ENCODE data around the gene ULBP2.
"Not testable (repeated sequence)": the region's sequence is repeated elsewhere in the genome, so short reads cannot be mapped to it uniquely, and the experiment has no call there.

ULBP2 gene

GRCh38 chr6:149951626-149952025 lies 9.8 kb downstream of the ULBP2 start:
- DNase-seq (ENCODE audit: low spot score) = no peak

- DNase-seq (ENCODE audit: low spot score) = not testable (repeated sequence)
Observed at GRCh38 chr6:149953390-149953789, 11.6 kb downstream of the ULBP2 start.

GRCh38 chr6:149953934-149954327 lies 12.1 kb downstream of the ULBP2 start:
- not testable (repeated sequence) for DNase-seq (ENCODE audit: low spot score)

- DNase-seq (ENCODE audit: low spot score) = not testable (repeated sequence)
Observed at GRCh38 chr6:149954328-149954983, 12.6 kb downstream of the ULBP2 start.

- DNase-seq (ENCODE audit: low spot score) = not testable (repeated sequence)
Observed at GRCh38 chr6:149954984-149955653, 13.3 kb downstream of the ULBP2 start.

- DNase-seq (ENCODE audit: low spot score) = not testable (repeated sequence)
Observed at GRCh38 chr6:149955654-149956317, 14.0 kb downstream of the ULBP2 start.

GRCh38 chr6:149958124-149958523 lies 16.3 kb downstream of the ULBP2 start:
- not testable (repeated sequence) for DNase-seq (ENCODE audit: low spot score)

GRCh38 chr6:149959806-149960205 lies 18.0 kb downstream of the ULBP2 start:
- DNase-seq (ENCODE audit: low spot score) = not testable (repeated sequence)

- DNase-seq (ENCODE audit: low spot score) = no peak
Observed at GRCh38 chr6:149960488-149960887, 18.7 kb downstream of the ULBP2 start.

GRCh38 chr6:149961728-149962425 lies 20.1 kb downstream of the ULBP2 start:
- DNase-seq (ENCODE audit: low spot score) = peak; percentile 49

GRCh38 chr6:149962461-149963211 lies 20.8 kb downstream of the ULBP2 start:
- DNase-seq (ENCODE audit: low spot score) = no peak

- peak; percentile 50 for DNase-seq (ENCODE audit: low spot score)
Observed at GRCh38 chr6:149963212-149963461, 21.3 kb downstream of the ULBP2 start.

GRCh38 chr6:149963462-149964307 lies 21.9 kb downstream of the ULBP2 start, which contains the start of gene ULBP1:
Gene ULBP1, plus strand, starts transcription at chr6:149963943. Its CDS starts 107 bp downstream, at chr6:149964050.
- peak; percentile 88 for DNase-seq (ENCODE audit: low spot score)

- peak; percentile 33 for DNase-seq (ENCODE audit: low spot score)
Observed at GRCh38 chr6:149964308-149965193, 22.7 kb downstream of the ULBP2 start.

- peak; percentile 67 for DNase-seq (ENCODE audit: low spot score)
Observed at GRCh38 chr6:149965194-149966020, 23.6 kb downstream of the ULBP2 start.

- not testable (repeated sequence) for DNase-seq (ENCODE audit: low spot score)
Observed at GRCh38 chr6:149966319-149966718, 24.5 kb downstream of the ULBP2 start.

- no peak for DNase-seq (ENCODE audit: low spot score)
Observed at GRCh38 chr6:149967591-149967990, 25.8 kb downstream of the ULBP2 start.

GRCh38 chr6:149967999-149968398 lies 26.2 kb downstream of the ULBP2 start:
- not testable (repeated sequence) for DNase-seq (ENCODE audit: low spot score)

- DNase-seq (ENCODE audit: low spot score) = not testable (repeated sequence)
Observed at GRCh38 chr6:149968909-149969308, 27.1 kb downstream of the ULBP2 start.
